GM12872 (cell line): Measurements from ENCODE around the gene CABP5.

Experiments
- TF ChIP-seq, protein P1 (sequence below): IDR thresholded peaks from 3 replicates; pipeline ENCODE4 v1.5.1; 2011; ENCODE audit warnings: low read depth, mild to moderate bottlenecking, low read length, moderate library complexity; ENCODE audit not compliant: insufficient read depth

The CABP5 gene

GRCh38 chr19:48061401-48062344 lies 17.8 kb upstream of the CABP5 start:
- TF ChIP-seq, protein P1, sequence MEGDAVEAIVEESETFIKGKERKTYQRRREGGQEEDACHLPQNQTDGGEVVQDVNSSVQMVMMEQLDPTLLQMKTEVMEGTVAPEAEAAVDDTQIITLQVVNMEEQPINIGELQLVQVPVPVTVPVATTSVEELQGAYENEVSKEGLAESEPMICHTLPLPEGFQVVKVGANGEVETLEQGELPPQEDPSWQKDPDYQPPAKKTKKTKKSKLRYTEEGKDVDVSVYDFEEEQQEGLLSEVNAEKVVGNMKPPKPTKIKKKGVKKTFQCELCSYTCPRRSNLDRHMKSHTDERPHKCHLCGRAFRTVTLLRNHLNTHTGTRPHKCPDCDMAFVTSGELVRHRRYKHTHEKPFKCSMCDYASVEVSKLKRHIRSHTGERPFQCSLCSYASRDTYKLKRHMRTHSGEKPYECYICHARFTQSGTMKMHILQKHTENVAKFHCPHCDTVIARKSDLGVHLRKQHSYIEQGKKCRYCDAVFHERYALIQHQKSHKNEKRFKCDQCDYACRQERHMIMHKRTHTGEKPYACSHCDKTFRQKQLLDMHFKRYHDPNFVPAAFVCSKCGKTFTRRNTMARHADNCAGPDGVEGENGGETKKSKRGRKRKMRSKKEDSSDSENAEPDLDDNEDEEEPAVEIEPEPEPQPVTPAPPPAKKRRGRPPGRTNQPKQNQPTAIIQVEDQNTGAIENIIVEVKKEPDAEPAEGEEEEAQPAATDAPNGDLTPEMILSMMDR = no peak

GRCh38 chr19:48060381-48060780 lies 16.5 kb upstream of the CABP5 start:
- TF ChIP-seq, protein P1 = no peak

GRCh38 chr19:48059331-48059730 lies 15.5 kb upstream of the CABP5 start:
- TF ChIP-seq, protein P1 = no peak

DNA sequence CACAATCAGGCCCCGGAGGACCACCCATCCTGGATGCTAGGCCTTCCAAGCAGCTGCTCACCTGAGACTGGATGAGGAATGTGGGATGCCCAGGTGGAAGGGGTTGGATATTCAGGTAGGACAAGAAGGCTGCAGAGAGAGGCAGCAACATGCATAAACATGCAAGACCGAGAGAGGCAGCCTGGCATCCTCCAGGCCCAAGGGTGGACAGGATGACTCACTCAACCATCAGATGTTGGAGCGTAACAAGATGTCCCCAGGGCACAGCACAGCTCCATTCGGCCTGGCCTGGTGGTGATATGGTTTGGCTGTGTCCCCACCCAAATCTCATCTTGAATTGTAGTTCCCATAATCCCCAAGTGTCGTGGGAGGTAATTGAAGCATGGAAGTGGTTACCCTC lies 10.0 kb upstream of the CABP5 start:
- TF ChIP-seq, protein P1 = no peak

- TF ChIP-seq, protein P1 = no peak
Measured at GRCh38 chr19:48053076-48053475, 9.2 kb upstream of the CABP5 start.

- TF ChIP-seq, protein P1 = no peak
Measured at GRCh38 chr19:48051335-48052033, 7.6 kb upstream of the CABP5 start.

- TF ChIP-seq, protein P1 = no peak
Measured at GRCh38 chr19:48044561-48044960, 682 bp upstream of the CABP5 start.
